ENCODE results near the gene RHOH. TPM values are rescaled to one million over a fixed set of nuclear protein-coding genes. Genes with fewer than 3 reads are reported as not detected.

Gene RHOH
- total and polyA plus RNA-seq, 9 of the 15 experiments (the other 6 are each of a cell fraction or from before 2014, with no cell fraction given) = 14.3 to 37.7 (median 23.2) TPM

DNA sequence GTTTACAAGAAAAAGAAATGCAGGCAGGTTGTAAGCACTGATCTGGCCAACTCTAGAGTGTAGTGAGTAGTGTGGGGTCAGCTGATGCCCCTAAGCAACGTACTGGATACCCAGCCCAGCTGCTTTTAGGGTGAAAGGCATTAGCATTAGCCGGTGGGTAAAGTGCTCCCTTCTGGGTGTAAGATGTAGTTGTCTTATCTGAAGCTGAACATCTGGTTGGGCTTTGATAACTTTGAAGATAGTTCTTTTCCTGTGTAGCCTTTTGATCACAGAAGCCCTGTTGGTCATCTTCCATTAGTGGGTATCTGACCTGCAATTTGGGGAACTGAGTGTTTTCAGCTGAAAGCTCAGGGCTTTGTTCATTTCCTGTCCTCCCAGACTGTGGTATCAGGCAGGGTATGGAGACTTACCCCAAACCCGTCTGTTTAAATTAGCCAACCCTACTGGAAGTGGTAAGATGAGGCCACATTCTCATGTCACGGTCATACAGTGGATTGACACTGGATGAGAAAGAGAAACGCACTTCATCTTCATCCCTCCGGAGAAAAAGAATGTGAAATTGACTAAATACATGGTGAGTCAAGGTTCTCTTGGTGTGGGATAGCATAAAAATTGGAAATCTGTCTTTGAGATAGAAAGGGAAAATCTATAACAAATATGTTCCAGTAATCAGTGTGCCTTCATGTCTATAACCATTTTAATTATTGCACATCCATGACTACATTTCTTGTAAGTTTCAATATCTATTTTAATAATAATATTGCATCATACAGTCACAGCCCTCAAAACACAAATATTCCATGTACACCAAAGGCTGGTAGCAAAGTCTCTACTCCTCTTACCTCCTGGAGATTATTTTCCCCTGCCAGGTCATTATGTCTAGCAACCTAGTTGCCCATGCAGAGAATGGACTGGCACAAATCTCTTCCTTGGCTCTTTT, 8.7 kb downstream of the RHOH start (continued):
- TF ChIP-seq RNF2 (IDR thresholded peaks at IDR 0.05) = peak; percentile 86; the same call in 1 of the 2 replicates
- TF ChIP-seq CXXC5 (CRISPR knock-in tag; IDR thresholded peaks at IDR 0.05) = peak; percentile 61; the same call in 1 of the 2 replicates
- TF ChIP-seq, protein P1, sequence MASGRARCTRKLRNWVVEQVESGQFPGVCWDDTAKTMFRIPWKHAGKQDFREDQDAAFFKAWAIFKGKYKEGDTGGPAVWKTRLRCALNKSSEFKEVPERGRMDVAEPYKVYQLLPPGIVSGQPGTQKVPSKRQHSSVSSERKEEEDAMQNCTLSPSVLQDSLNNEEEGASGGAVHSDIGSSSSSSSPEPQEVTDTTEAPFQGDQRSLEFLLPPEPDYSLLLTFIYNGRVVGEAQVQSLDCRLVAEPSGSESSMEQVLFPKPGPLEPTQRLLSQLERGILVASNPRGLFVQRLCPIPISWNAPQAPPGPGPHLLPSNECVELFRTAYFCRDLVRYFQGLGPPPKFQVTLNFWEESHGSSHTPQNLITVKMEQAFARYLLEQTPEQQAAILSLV (tag; IDR thresholded peaks at IDR 0.05) = no peak; the same call in 1 of the 2 replicates
- no peak for TF ChIP-seq ZNF232 (CRISPR knock-in tag; IDR thresholded peaks at IDR 0.05)
- peak; percentile 89 for TF ChIP-seq SMARCA4 (IDR thresholded peaks at IDR 0.05)
- no peak for TF ChIP-seq POLR3G (IDR thresholded peaks at IDR 0.05; ENCODE audit: extremely low read depth, insufficient read length, insufficient replicate concordance)
- TF ChIP-seq ETV6 (IDR thresholded peaks at IDR 0.05; ENCODE audit: borderline replicate concordance in 1 of 2, low read depth in 2 of 2, low read length in 1 of 2) = no peak
- no peak for TF ChIP-seq ETV6 (CRISPR knock-in tag; IDR thresholded peaks at IDR 0.05; ENCODE audit: borderline replicate concordance)
- TF ChIP-seq MBD2 (IDR thresholded peaks at IDR 0.05; ENCODE audit: borderline replicate concordance, low read depth) = 0 out of 2 replicates have a peak, but pooled peaks have one; percentile 33
- TF ChIP-seq, protein P2, sequence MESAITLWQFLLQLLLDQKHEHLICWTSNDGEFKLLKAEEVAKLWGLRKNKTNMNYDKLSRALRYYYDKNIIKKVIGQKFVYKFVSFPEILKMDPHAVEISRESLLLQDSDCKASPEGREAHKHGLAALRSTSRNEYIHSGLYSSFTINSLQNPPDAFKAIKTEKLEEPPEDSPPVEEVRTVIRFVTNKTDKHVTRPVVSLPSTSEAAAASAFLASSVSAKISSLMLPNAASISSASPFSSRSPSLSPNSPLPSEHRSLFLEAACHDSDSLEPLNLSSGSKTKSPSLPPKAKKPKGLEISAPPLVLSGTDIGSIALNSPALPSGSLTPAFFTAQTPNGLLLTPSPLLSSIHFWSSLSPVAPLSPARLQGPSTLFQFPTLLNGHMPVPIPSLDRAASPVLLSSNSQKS (CRISPR knock-in tag; IDR thresholded peaks at IDR 0.05) = no peak
- TF ChIP-seq NR4A1 (CRISPR knock-in tag; IDR thresholded peaks at IDR 0.05) = no peak
- no peak for TF ChIP-seq NR4A1 (tag; IDR thresholded peaks at IDR 0.05)
- TF ChIP-seq ATF7 (IDR thresholded peaks at IDR 0.05) = peak; percentile 64; the same call in 1 of the 2 replicates
- TF ChIP-seq, protein P3, sequence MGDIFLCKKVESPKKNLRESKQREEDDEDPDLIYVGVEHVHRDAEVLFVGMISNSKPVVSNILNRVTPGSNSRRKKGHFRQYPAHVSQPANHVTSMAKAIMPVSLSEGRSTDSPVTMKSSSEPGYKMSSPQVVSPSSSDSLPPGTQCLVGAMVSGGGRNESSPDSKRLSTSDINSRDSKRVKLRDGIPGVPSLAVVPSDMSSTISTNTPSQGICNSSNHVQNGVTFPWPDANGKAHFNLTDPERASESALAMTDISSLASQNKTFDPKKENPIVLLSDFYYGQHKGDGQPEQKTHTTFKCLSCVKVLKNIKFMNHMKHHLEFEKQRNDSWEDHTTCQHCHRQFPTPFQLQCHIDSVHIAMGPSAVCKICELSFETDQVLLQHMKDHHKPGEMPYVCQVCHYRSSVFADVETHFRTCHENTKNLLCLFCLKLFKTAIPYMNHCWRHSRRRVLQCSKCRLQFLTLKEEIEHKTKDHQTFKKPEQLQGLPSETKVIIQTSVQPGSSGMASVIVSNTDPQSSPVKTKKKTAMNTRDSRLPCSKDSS (IDR thresholded peaks at IDR 0.05; ENCODE audit: low read depth, partially characterized antibody) = no peak
- TF ChIP-seq RHOXF2B (CRISPR knock-in tag; conservative IDR thresholded peaks at IDR 0.05) = no peak
- TF ChIP-seq RCOR1 (IDR thresholded peaks at IDR 0.05; ENCODE audit: borderline replicate concordance in 1 of 2, low read depth in 2 of 2, low read length in 2 of 2) = peak in 1 of 2 experiments; percentile 60; a peak in 1 of 4 replicates
- peak; percentile 91; the same call in 1 of the 2 replicates for TF ChIP-seq TCF7 (IDR thresholded peaks at IDR 0.05; ENCODE audit: borderline replicate concordance)
- TF ChIP-seq, protein P4, sequence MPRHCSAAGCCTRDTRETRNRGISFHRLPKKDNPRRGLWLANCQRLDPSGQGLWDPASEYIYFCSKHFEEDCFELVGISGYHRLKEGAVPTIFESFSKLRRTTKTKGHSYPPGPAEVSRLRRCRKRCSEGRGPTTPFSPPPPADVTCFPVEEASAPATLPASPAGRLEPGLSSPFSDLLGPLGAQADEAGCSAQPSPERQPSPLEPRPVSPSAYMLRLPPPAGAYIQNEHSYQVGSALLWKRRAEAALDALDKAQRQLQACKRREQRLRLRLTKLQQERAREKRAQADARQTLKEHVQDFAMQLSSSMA (CRISPR knock-in tag; IDR thresholded peaks at IDR 0.05) = no peak
- peak; percentile 75 for TF ChIP-seq TCF3 (CRISPR knock-in tag; IDR thresholded peaks at IDR 0.05)
- TF ChIP-seq ZNF384 (IDR thresholded peaks at IDR 0.05; ENCODE audit: low read depth, low read length) = no peak
- TF ChIP-seq, protein P5, sequence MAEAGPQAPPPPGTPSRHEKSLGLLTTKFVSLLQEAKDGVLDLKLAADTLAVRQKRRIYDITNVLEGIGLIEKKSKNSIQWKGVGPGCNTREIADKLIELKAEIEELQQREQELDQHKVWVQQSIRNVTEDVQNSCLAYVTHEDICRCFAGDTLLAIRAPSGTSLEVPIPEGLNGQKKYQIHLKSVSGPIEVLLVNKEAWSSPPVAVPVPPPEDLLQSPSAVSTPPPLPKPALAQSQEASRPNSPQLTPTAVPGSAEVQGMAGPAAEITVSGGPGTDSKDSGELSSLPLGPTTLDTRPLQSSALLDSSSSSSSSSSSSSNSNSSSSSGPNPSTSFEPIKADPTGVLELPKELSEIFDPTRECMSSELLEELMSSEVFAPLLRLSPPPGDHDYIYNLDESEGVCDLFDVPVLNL (CRISPR knock-in tag; IDR thresholded peaks at IDR 0.05; ENCODE audit: low read depth) = no peak
- TF ChIP-seq MAZ (CRISPR knock-in tag; conservative IDR thresholded peaks at IDR 0.05 in 1 of 2, IDR thresholded peaks at IDR 0.05 in 1 of 2) = peak in 1 of 2 experiments; percentile 37; a peak in 1 of 4 replicates
- TF ChIP-seq EP400 (IDR thresholded peaks at IDR 0.05) = peak; percentile 35; the same call in 1 of the 2 replicates

All from K562 (cell line).